GM12878 (cell line): ENCODE data around the gene RCN2. TPM values are rescaled to one million over a fixed set of nuclear protein-coding genes. Genes with fewer than 3 reads are reported as not detected.

ENCODE experiments used
- ATAC-seq: fragments of 200-7000 bp; cut with Tn5 transposase; 3 replicates; pipeline ENCODE4 v1.9.1; 2020; ENCODE audit warnings: mild to moderate bottlenecking, moderate library complexity
- BruUV-seq: library from RNA; stranded (reverse); fragments of 400-500 nt; replicated peaks from 2 replicates; lab custom pipeline; 2021; lab: Mats Ljungman, UMichigan
- CTCF ChIA-PET: fragments of 300-600 bp; sonication (Branson Sonifier 250); formaldehyde crosslinking; extraction: SDS; loops from one replicate; lab custom pipeline; 2021; ENCODE audit warnings: inconsistent platforms; lab: Yijun Ruan, JAX
- POLR2A ChIA-PET: fragments of 350-600 bp; formaldehyde crosslinking; extraction: SDS; loops from one replicate; lab custom pipeline; 2021; ENCODE audit warnings: inconsistent platforms; lab: Charles Lee
- RAD21 ChIA-PET: fragments of 300-600 bp; sonication (Branson Sonifier 250); formaldehyde crosslinking; loops from one replicate; lab custom pipeline; 2023; ENCODE audit warnings: antibody characterized with exemption; ENCODE audit not compliant: unreplicated experiment; lab: Charles Lee
- SMC1A ChIA-PET: fragments of 300-600 bp; sonication (Branson Sonifier 250); formaldehyde crosslinking; loops from one replicate; lab custom pipeline; 2023; ENCODE audit not compliant: unreplicated experiment, uncharacterized antibody; lab: Charles Lee
- DNase-seq: peaks from one replicate; pipeline ENCODE4 v3.0.0-alpha.2; 2011; ENCODE audit warnings: low read depth, low spot score
- FAIRE-seq: peaks from 3 replicates; lab custom pipeline; 2011; peaks lifted over from hg19 to GRCh38; lab: Jason Lieb, UNC
- H2AFZ ChIP-seq: 2 replicates; pipeline ENCODE4 v1.6.0; 2011; ENCODE audit warnings: low read depth, low read length, control low read depth; ENCODE audit not compliant: control insufficient read depth
- H3K27ac ChIP-seq: 2 replicates; pipeline ENCODE4 v1.5.1; 2011; ENCODE audit warnings: control low read depth; ENCODE audit not compliant: control insufficient read depth, insufficient read depth
- H3K27me3 ChIP-seq, 2 experiments: replicated peaks in 1 of 2; 2 replicates each; pipeline versions ENCODE4 v1.6.0 to v1.6.1; 2011; ENCODE audit warnings: low read length in 1 of 2; ENCODE audit not compliant: control insufficient read depth in 2 of 2, insufficient read depth in 2 of 2
- H3K36me3 ChIP-seq, 2 experiments: 2 replicates each; pipeline ENCODE4 v1.5.1; 2011; ENCODE audit warnings: low read length in 1 of 2; ENCODE audit not compliant: control insufficient read depth in 2 of 2, insufficient read depth in 2 of 2
- H3K4me1 ChIP-seq: 2 replicates; pipeline ENCODE4 v1.6.1; 2011; ENCODE audit warnings: mild to moderate bottlenecking, low read length, moderate library complexity, mixed read lengths; ENCODE audit not compliant: control insufficient read depth, insufficient read depth
- H3K4me2 ChIP-seq: 2 replicates; pipeline ENCODE4 v1.6.0; 2011; ENCODE audit warnings: control low read depth; ENCODE audit not compliant: control insufficient read depth, insufficient read depth
- H3K4me3 ChIP-seq: fragments of 200-600 bp; sonication (generic); 2 replicates; pipeline ENCODE4 v1.5.1; 2016
- H3K79me2 ChIP-seq: 2 replicates; pipeline ENCODE4 v1.6.0; 2011; ENCODE audit warnings: low read length; ENCODE audit not compliant: control insufficient read depth, insufficient read depth
- H3K9ac ChIP-seq: 2 replicates; pipeline ENCODE4 v1.8.0; 2011; ENCODE audit warnings: low read length, control low read depth, mixed read lengths; ENCODE audit not compliant: control insufficient read depth, insufficient read depth
- H3K9me3 ChIP-seq: replicated peaks from 3 replicates; pipeline ENCODE4 v1.5.1; 2011; ENCODE audit warnings: mild to moderate bottlenecking, low read length; ENCODE audit not compliant: control insufficient read depth, insufficient read depth
- H4K20me1 ChIP-seq: 2 replicates; pipeline ENCODE4 v1.6.0; 2011; ENCODE audit not compliant: control insufficient read depth, insufficient read depth
- E2F4 ChIP-seq: IDR thresholded peaks from 2 replicates; pipeline ENCODE4 v1.6.1; 2012; ENCODE audit warnings: low read depth, low read length, improper control_type of control experiment
- EZH2 ChIP-seq: IDR thresholded peaks from 2 replicates; pipeline ENCODE4 v1.6.1; 2012; ENCODE audit warnings: low read depth, mild to moderate bottlenecking, control low read depth, inconsistent platforms, low read length, borderline replicate concordance; ENCODE audit not compliant: control insufficient read depth
- JUND ChIP-seq: IDR thresholded peaks from 2 replicates; pipeline ENCODE4 v1.6.1; 2012; ENCODE audit warnings: low read depth, mild to moderate bottlenecking, low read length, improper control_type of control experiment, moderate library complexity
- LARP7 ChIP-seq: fragments of 450-650 bp; IDR thresholded peaks from 2 replicates; pipeline ENCODE4 v1.6.1; 2017; ENCODE audit warnings: mild to moderate bottlenecking
- NBN ChIP-seq: fragments of 450-650 bp; IDR thresholded peaks from 2 replicates; pipeline ENCODE4 v1.6.1; 2016
- NR2C2 ChIP-seq: IDR thresholded peaks from 2 replicates; pipeline ENCODE4 v1.6.1; 2011; ENCODE audit warnings: borderline replicate concordance, low read depth; ENCODE audit not compliant: control insufficient read depth, insufficient read length
- NRF1 ChIP-seq: conservative IDR thresholded peaks from 2 replicates; pipeline ENCODE4 v1.6.1; 2011; ENCODE audit warnings: mild to moderate bottlenecking, low read depth, low read length, improper control_type of control experiment
- PKNOX1 ChIP-seq: fragments of 450-650 bp; IDR thresholded peaks from 2 replicates; pipeline ENCODE4 v1.6.1; 2016; ENCODE audit warnings: mild to moderate bottlenecking
- POU2F2 ChIP-seq: IDR thresholded peaks from 3 replicates; pipeline ENCODE4 v1.6.1; 2011; ENCODE audit warnings: low read depth, mild to moderate bottlenecking, low read length, borderline replicate concordance
- RAD21 ChIP-seq: IDR thresholded peaks from 2 replicates; pipeline ENCODE4 v1.6.1; 2011; ENCODE audit warnings: mild to moderate bottlenecking, low read depth, low read length, moderate library complexity; ENCODE audit not compliant: insufficient read depth
- RELB ChIP-seq: fragments of 450-650 bp; IDR thresholded peaks from 2 replicates; pipeline ENCODE4 v1.6.1; 2017; ENCODE audit warnings: low read depth, mild to moderate bottlenecking, moderate library complexity
- SMAD1 ChIP-seq: fragments of 450-650 bp; IDR thresholded peaks from 2 replicates; pipeline ENCODE4 v1.6.1; 2018; ENCODE audit warnings: mild to moderate bottlenecking, low read depth; ENCODE audit not compliant: partially characterized antibody
- SP1 ChIP-seq: IDR thresholded peaks from one replicate; pipeline ENCODE4 v1.6.1; 2011; ENCODE audit warnings: low read depth, low read length
- STAT1 ChIP-seq: fragments of 450-650 bp; conservative IDR thresholded peaks from 2 replicates; pipeline ENCODE4 v1.6.1; 2014; ENCODE audit warnings: antibody characterized with exemption, mild to moderate bottlenecking
- WGBS: methylation state at CpG from one replicate; pipeline ENCODE4 v1.1.6; 2016; ENCODE audit warnings: low lambda C conversion rate; ENCODE audit not compliant: insufficient replicate concordance, insufficient coverage; ENCODE audit errors: missing lambda C conversion rate; 5-methylcytosine and 5-hydroxymethylcytosine counted together
- in situ Hi-C: fragments of 300-500 bp; cut with MboI; formaldehyde crosslinking; loops from 9 replicates; pipeline ENCODE4 v1.14.3; 2018; ENCODE audit warnings: mixed read lengths
- intact Hi-C: fragments of 100-400 bp; cut with micrococcal nuclease; formaldehyde crosslinking; loops from one replicate; pipeline ENCODE4 v1.14.2; 2022; ENCODE audit not compliant: unreplicated experiment
- polyA plus RNA-seq, 11 experiments: library from polyadenylated mRNA; depleted of rRNA in 4 of 11; unstranded in 6 of 11; stranded (reverse) in 5 of 11; fragments of >200 nt; fragmentation: Nextera tagmentation in 4 of 11; fragmentation: Illumina TruSeq in 1 of 11; extraction: Ambion mirVana in 4 of 11; extraction: Trizol in 1 of 11; gene quantifications; 1 replicate in 1 of 11; 2 replicates in 10 of 11; pipeline versions ENCODE4 v1.2.1 to v1.2.3, GENCODE V29; 2011 to 2016; ENCODE audit warnings: inconsistent platforms in 2 of 11, missing spikeins in 2 of 11, low read depth in 1 of 11
- total RNA-seq, 4 experiments: library from RNA; depleted of rRNA in 3 of 4; stranded (reverse); fragments of >200 nt in 3 of 4; fragmentation: Illumina TruSeq in 1 of 4; extraction: Trizol in 1 of 4; gene quantifications; 2 replicates each; pipeline versions ENCODE4 v1.2.1 to v1.2.3, GENCODE V29; 2013 to 2021
- TF ChIP-seq, protein P1 (sequence below): fragments of 450-650 bp; IDR thresholded peaks from 2 replicates; pipeline ENCODE4 v1.6.1; 2017; ENCODE audit warnings: mild to moderate bottlenecking, low read depth, inconsistent platforms; ENCODE audit not compliant: poor library complexity, severe bottlenecking
- TF ChIP-seq, protein P2 (sequence below): IDR thresholded peaks from 2 replicates; pipeline ENCODE4 v1.6.1; 2012; ENCODE audit warnings: low read length, inconsistent platforms
- TF ChIP-seq, protein P3 (sequence below): IDR thresholded peaks from 2 replicates; pipeline ENCODE4 v1.6.1; 2012; ENCODE audit warnings: low read depth, low read length, improper control_type of control experiment

RCN2 gene
- total and polyA plus RNA-seq, 10 of the 15 experiments (the other 5 are each of a cell fraction or from before 2014, with no cell fraction given) = 4.9 to 41.0 (median 12.9) TPM

DNA sequence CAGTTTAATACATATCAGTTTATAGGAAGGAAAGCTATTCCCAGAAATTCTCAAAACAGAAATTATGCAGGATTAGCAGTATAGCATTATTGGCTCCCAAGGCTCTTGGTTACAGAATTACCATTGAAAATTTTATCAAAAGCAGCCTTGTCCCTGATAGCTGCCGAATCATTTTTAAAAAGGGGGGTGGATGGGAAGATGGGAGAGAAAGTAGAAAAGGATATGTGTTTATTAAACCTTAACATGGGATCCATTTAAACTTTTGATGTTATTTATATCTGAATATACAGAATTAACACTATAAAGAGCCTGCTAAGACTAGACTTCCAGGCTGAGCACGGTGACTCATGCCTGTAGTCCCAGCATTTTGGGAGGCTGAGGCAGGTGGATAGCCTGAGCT, 10.8 kb downstream of the RCN2 start:
- Histone ChIP-seq H3K79me2 (no peaks in the 10 kb centered on the region), H3K4me1 (no peaks in the 10 kb centered on the region), H3K27me3 (no peaks in the 10 kb centered on the region), H3K4me3 (no peak overlapping the region), H3K9me3 (no peaks in the 10 kb centered on the region), H2AFZ (no peak overlapping the region), H3K36me3 (peaks cover 0 to 5% of the 10 kb centered on the region in 2 experiments; a peak in 1 of 4 replicates), H3K9ac (no peak overlapping the region), H3K27ac (no peak overlapping the region), H3K4me2 (no peak overlapping the region), H4K20me1 (no peaks in the 10 kb centered on the region)
- in situ Hi-C loops = no loop called here
- 98% methylated on average over 2 of the region's 2 CpGs for WGBS
- ChIA-PET CTCF (interaction anchor here (1.0 to 2.2 kb wide), 12 partner anchors 12 to 601 kb away, joined by 3 to 16 read pairs (median 7); no protein-coding TSS in a partner anchor), POLR2A (no interaction called here), SMC1A (interaction anchor here (1.0 to 2.3 kb wide), 9 partner anchors 13 to 601 kb away, joined by 3 to 10 read pairs (median 3); no protein-coding TSS in a partner anchor), RAD21 (interaction anchor here (1.2 to 2.2 kb wide), 6 partner anchors 11 to 601 kb away, joined by 3 to 10 read pairs (median 4); partner anchors contain the start of gene RCN2)
- intact Hi-C loops = no loop called here
- FAIRE-seq = no peak
- no peak for ATAC-seq
- no TSS peak for BruUV-seq
- DNase-seq = no peak
- TF ChIP-seq, protein P1, sequence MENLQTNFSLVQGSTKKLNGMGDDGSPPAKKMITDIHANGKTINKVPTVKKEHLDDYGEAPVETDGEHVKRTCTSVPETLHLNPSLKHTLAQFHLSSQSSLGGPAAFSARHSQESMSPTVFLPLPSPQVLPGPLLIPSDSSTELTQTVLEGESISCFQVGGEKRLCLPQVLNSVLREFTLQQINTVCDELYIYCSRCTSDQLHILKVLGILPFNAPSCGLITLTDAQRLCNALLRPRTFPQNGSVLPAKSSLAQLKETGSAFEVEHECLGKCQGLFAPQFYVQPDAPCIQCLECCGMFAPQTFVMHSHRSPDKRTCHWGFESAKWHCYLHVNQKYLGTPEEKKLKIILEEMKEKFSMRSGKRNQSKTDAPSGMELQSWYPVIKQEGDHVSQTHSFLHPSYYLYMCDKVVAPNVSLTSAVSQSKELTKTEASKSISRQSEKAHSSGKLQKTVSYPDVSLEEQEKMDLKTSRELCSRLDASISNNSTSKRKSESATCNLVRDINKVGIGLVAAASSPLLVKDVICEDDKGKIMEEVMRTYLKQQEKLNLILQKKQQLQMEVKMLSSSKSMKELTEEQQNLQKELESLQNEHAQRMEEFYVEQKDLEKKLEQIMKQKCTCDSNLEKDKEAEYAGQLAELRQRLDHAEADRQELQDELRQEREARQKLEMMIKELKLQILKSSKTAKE = no peak
- TF ChIP-seq JUND (no peak), E2F4 (no peak), SP1 (no peak), POU2F2 (no peak), LARP7 (no peak), NRF1 (no peak), RELB (no peak), NR2C2 (no peak), PKNOX1 (no peak), NBN (no peak), EZH2 (no peak), RAD21 (no peak), STAT1 (no peak), SMAD1 (no peak)
- TF ChIP-seq, protein P2, sequence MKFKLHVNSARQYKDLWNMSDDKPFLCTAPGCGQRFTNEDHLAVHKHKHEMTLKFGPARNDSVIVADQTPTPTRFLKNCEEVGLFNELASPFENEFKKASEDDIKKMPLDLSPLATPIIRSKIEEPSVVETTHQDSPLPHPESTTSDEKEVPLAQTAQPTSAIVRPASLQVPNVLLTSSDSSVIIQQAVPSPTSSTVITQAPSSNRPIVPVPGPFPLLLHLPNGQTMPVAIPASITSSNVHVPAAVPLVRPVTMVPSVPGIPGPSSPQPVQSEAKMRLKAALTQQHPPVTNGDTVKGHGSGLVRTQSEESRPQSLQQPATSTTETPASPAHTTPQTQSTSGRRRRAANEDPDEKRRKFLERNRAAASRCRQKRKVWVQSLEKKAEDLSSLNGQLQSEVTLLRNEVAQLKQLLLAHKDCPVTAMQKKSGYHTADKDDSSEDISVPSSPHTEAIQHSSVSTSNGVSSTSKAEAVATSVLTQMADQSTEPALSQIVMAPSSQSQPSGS = no peak
- TF ChIP-seq, protein P3, sequence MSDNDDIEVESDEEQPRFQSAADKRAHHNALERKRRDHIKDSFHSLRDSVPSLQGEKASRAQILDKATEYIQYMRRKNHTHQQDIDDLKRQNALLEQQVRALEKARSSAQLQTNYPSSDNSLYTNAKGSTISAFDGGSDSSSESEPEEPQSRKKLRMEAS = no peak
